ENCODE measurements around the gene REV3L. TPM values are rescaled to one million over a fixed set of nuclear protein-coding genes. Genes with fewer than 3 reads are reported as not detected.

REV3L gene, protein sequence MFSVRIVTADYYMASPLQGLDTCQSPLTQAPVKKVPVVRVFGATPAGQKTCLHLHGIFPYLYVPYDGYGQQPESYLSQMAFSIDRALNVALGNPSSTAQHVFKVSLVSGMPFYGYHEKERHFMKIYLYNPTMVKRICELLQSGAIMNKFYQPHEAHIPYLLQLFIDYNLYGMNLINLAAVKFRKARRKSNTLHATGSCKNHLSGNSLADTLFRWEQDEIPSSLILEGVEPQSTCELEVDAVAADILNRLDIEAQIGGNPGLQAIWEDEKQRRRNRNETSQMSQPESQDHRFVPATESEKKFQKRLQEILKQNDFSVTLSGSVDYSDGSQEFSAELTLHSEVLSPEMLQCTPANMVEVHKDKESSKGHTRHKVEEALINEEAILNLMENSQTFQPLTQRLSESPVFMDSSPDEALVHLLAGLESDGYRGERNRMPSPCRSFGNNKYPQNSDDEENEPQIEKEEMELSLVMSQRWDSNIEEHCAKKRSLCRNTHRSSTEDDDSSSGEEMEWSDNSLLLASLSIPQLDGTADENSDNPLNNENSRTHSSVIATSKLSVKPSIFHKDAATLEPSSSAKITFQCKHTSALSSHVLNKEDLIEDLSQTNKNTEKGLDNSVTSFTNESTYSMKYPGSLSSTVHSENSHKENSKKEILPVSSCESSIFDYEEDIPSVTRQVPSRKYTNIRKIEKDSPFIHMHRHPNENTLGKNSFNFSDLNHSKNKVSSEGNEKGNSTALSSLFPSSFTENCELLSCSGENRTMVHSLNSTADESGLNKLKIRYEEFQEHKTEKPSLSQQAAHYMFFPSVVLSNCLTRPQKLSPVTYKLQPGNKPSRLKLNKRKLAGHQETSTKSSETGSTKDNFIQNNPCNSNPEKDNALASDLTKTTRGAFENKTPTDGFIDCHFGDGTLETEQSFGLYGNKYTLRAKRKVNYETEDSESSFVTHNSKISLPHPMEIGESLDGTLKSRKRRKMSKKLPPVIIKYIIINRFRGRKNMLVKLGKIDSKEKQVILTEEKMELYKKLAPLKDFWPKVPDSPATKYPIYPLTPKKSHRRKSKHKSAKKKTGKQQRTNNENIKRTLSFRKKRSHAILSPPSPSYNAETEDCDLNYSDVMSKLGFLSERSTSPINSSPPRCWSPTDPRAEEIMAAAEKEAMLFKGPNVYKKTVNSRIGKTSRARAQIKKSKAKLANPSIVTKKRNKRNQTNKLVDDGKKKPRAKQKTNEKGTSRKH (N-terminal part only)
- total RNA-seq = 85.4 TPM

DNA sequence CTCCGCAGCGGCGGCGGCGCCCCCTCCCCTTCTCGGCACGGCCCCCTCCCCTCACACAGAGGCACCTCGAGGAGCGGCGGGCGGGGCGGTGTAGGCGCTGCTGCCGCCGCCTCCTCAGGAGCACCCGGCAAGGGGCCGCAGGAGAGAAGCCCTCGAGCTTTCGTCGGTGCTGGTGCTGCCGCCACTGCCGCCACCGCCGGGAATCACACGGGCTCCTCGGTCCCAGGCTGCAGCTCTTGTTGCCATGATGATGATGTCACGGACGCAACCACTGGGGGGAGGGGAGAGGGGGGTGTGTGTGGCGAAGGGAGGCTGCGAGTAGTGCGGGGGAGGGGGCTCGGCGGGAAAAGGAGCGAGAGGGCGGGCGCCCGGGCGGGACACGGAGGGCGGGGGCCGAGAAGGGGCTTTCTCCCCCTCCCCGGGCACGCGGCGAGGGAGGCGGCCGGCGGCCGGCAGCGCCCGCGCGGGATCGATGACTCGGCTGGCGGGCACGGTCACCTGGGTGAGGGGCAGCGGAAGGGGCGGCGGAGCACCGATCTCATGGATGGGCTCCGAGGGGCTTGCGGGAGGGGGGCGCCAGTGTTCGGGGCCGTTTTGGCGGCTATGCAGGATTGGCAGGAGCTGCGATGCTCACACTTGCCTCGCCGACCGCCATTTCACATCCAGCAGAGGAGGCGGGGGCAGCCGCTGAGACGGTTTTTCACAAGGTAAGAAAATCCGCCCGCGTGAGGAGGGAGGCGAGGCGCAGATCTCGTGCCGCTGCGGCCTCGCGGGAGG lies at the start of gene REV3L:
Gene REV3L (minus strand): TSS at position 260 of the 777 bp plus-strand sequence. CDS start 330 bp downstream, outside the sequence.

Other genes starting within 250 kb of the REV3L start
- gene TRAF3IP2, start 122.7 kb upstream of the REV3L start, total RNA-seq = 14.6 TPM